ENCODE data around the gene MSI2.
"Not testable (repeated sequence)": the region's sequence is repeated elsewhere in the genome, so short reads cannot be mapped to it uniquely, and the experiment has no call there.

Gene MSI2

DNA sequence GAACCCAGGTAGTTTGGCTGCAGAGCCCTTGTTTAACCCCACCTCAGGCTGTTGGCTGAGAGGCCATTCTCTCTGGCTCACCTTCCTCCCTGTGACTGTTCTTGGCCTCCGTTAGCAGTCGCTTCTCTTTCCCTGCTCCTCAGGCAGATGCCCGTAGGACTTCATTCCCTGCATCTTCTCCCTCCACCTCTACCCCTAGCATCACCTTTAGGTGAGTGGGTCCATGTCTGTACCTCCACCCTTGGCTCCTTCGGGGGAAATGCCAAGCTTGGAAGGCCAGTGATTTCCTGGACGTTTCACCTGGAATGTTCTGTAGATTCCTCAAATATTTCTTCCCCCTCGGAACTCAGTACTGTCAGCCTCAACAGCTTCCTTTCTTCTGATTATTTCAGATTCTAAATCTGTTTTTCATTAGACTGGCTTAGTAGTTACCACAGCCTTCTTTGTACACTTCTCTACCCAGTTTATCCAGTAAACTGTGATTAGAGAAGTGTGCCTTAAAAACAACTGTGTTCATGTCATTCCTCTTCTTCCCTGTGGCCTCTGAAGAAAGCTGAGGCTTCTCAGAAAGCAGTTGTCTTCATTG is 227.9 kb downstream of the MSI2 start:
- peak; percentile 79 for DNase-seq (ENCODE audit: low read depth in 2 of 2)

DNA sequence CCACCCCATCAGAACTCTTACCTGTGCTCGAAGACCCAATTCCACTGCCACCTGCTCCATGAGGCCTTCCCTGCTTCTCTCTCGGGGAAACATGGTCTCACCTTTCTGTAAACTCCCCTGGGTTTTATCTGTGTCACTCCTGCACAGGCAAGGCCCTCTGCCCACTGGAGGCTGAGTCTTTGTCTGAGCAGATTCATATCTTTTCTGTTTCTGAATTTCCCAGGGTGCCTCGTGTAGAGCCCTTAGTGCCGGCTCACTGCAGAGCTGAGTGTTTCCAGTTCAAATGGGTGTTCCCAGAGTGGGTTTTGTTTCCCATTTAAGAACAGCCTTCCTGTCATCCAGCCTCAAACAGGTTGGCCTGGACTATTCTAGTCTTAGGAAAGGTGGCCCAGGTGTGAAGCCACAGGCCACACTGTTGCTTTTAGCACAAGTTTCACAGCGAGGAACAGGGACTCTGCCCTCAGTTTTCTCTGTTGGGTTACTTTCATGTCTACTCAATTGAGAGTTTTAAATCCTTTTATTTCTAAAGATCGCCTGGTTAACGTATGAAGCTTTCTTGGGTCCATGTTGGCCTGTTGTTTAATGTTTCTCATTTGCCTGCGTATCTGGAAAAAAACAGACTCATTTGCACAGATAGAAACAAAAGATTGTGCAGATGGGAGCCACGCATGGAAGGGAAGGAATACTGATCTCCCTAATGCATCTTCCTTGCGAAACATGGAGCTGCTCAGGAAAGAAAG is 228.7 kb downstream of the MSI2 start:
- no peak for DNase-seq (ENCODE audit: low read depth in 2 of 2)

DNA sequence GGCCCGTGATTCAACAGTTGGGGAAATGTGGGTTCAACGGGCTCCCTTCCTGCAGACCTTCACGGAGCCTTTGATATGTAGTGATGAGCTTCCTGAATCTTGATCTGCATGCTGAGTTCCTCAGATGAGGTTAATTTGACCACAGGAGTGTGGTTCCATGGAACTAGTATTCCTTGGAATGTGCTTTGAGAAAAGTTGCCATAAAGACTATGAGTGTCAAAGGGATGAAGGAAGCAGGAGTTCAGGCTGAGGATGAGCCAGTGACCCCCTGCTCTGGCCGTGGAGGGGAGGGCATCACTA is 229.2 kb downstream of the MSI2 start:
- no peak for DNase-seq (ENCODE audit: low read depth in 2 of 2)

DNA sequence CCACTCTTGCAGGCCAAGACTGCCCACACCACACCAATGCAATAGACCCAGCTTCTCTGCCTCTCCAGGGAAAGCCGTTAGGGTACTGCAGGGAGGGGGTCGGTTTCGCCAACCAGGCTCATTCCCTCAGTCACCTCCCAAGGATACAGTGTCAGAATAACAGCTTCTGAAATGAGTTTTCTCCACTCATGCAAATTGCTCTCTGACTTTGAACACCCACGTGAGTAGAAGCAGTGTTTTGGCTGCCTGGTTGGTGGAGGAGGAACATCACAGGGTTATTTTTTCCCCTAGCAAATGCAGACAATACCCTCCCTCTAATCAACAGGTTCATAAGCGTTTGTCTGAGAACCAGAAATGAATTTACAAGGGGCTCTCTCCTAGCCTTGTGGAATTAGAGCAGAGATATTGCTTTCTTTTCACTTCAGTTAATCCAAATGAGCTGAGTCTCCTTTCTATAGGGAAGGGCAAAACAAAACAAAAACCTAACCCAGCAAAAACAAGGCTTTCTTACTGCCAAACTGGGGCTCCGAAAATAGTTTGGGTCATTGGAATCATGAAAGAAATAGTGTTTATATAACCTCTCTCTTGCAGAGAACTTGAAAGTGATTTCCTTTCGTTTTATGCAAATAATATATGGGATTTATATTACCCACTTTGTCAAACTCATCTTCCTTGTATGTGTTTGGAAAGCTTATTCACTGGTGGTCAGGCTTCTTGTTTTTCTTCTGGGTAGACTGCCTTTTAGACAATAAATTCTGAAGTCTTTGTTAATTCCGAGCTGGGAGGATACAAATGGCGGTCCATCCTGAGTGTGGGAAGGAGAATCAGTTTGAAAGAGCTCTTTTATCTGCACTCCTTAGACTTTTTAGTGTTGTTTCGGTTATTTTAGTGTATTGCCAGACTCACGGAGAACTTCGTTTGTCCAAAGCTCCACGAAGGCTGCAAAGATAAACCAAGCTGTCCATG is 229.9 kb downstream of the MSI2 start:
- no peak for DNase-seq (ENCODE audit: low read depth in 2 of 2)

DNA sequence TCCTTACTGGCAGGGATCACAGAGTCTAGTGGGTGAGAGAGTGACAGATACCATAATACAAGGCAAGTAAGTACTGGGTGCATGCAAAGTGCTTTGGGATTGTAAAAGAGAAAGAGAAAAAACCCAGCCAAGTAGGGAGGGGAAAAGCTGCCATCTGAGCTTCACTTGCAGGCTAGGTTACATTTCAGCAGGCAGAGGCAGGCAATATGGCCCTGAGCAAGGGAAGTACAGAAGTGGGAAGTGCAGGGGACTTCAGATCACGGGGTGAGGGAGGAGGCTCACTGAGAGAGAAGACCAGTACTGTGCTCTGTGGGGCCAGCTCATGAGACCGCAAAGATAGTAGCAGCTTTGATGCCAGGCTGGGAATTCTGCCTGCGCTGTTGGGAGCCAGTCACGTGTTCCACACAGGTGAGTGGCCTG is 230.6 kb downstream of the MSI2 start:
- DNase-seq (ENCODE audit: low read depth in 2 of 2), result no peak

DNA sequence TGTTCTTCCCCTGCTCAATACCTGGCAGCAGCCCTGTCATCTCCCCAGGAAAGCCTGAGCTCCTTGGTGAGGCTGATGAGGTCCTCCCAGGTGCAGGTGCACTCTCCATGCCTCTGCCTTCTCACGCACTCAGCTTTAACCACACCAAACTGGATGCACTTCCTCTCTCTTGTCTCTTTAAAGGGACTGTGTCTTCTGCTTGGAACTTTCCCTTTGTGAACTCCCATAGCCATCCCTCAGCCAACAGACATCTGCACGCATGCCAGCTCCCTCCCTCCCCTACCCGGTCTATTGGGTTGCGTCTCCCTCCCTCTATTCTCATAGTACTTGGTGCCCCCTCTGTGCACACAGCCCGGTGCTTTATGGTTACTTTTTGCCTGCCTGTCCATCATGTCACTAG is 231.2 kb downstream of the MSI2 start:
- no peak for DNase-seq (ENCODE audit: low read depth in 2 of 2)

DNA sequence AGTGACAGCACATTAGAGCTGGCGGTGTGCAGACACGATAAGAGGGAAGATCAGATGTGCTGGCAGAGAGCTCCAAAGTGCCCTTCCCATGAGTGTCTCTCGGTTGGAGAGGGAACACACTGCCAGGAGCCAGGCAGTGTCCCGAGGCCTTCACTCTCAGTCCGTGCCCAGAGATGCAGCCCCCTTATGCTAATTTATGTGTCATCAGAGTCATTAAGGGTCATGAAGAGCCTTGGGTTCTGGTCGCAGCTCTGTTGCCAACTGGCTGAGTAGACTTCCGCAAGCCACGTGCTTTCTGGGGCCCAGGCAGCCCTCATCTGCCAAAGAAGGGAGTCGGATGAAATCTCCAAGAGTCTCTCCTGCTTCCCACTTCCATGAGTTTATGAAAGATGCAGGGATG is 232.5 kb downstream of the MSI2 start:
- no peak for DNase-seq (ENCODE audit: low read depth in 2 of 2)

DNA sequence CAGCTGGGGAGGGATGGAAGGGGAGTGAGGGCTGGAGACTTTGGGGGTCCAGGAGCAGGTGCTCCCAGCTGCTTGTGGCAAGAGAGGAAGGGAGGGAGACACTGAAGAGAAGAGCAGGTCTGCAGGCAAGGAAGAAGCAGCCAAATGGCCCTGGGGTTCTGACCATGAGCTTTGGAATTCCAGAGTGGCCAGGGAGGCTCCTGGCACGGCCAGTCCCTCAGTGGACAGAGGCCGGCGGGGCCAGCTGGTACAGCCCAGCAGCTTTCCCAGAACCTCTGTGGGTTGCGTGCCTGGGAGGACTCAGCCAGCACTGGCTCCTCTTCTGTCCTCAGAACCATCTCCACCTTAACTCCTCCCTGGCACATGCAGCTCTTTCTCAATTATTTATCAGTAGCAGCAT is 233.0 kb downstream of the MSI2 start:
- DNase-seq (ENCODE audit: low read depth in 2 of 2), result no peak

DNA sequence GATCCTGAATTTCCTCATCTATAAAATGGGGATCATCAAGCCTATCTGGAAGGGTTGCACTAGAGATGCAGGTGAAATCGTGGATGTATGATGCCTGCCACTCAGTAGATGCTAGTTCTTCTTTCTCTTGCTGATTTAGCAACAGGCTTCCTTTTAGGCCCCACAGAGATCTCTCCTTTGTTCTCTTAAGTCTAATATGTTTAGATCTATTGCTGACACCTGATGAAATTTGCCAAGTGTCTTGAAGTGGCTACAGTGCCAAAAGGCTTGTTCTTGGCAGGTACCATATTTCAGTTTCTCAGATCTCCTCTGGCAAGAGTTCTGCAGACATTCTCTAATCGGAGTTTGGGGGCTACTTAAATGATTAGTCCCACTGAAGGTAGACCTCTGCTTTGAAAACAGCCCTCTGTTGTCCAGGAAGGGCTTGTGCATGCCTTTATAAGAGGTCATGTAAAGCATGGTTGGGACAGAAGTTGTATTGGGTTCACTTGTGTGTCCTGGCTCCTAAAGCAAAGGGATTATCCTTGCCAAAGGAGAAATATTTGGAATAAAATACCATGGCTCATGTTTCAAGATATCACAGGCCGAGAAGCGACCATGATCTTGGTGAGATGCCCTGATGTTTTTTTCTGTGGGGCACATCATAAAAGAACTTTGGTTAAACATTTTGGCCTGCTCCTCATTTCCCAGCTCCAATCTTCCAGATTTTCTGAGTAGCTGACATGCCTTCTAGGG is 234.0 kb downstream of the MSI2 start:
- no peak for DNase-seq (ENCODE audit: low read depth in 2 of 2)

DNA sequence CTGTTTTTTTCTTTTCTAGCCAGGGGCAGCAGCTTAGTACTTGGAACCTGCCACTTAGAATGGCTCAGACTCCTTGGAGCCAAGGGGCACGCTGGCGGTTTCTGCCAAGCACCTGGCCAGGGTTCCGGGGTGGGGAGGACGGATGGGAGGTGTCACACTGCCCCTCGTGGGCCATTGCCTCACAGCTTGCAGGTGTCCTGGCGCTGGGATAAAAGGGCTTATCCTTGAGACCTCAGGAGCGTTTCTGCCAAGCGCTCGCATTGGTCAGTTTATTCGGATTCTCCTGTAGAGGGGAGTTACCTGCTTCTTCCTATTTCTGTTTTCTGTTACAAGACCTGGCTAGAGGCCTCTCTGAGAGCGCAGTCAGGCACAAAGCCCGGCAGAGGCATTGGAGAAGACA is 234.6 kb downstream of the MSI2 start:
- DNase-seq (ENCODE audit: low read depth in 2 of 2), result no peak

DNA sequence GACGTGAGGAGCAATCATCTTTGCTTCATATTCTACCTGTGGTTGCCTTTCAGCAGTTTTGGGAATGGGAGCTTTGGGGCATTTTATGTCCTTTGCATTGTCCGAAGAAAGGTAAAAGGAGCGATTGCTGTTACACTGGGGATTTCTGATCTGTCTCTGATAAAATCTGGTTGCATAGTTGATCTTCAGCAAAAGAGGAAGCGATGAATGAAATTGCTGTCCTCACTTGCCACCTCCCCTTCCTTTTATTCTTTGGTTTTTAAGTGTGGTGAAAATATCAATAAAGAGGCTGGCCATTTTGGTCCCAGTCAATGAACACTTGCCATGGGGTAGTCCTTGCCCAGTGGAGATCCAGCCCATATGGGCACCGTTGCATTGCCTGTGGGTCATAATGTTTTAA is 236.8 kb downstream of the MSI2 start:
- DNase-seq (ENCODE audit: low read depth in 2 of 2), result no peak

DNA sequence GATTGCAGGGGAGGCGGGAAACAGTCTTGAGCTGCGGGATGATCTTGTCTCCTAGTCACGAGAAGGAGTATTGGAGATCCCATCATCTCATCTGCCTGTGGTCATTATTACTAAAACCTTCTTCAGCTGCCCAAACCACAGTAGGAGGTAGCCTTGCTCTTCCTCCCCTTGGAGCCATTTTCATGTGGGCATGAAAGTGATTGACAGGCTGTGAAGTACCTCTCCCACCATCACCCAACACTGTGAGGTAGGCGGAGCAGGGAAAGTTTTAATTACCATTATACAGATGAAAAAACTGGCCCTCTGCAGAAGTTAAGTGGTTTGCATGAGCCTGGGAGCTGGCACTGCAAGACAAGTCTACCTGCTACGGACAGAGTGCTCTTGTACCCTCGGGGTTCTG is 237.3 kb downstream of the MSI2 start:
- DNase-seq (ENCODE audit: low read depth in 2 of 2), result no peak

DNA sequence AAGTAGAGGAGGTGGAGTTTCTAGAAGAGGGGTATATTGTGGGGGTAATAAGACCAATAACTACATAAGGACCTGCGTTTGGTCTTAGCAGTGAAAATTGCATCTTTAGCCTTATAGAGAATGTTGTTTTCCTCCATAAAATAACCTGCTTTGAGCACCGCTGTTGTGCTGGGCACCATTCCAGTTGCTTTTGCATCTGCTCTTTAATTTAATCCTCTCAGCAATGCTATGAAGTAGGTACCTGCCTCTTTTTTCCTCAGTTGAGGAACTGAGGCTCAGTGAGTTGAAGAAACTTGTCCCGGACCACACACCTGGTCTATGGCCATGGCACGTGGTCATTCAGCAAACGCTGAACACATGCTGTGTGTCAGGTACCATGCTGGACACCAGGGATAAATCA is 238.1 kb downstream of the MSI2 start:
- no peak for DNase-seq (ENCODE audit: low read depth in 2 of 2)

DNA sequence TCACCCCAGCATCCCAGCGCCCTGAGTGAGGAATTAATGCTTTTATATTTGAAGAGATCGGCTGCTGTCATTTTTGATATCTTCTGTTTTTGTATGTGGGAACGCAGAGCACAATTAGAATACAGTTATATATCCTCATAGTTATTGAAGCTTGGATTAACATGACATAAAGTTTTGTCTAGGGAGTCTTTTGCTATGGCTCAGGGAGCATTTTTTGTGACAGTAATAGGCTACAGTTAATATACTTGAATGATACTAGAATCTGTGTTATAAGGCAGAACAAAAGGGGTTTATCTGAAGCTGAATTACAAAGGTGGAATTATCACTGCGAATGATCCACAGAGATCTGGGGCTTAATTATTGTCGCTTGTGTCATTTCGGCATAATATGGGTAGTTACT is 239.4 kb downstream of the MSI2 start:
- no peak for DNase-seq (ENCODE audit: low read depth in 2 of 2)

DNA sequence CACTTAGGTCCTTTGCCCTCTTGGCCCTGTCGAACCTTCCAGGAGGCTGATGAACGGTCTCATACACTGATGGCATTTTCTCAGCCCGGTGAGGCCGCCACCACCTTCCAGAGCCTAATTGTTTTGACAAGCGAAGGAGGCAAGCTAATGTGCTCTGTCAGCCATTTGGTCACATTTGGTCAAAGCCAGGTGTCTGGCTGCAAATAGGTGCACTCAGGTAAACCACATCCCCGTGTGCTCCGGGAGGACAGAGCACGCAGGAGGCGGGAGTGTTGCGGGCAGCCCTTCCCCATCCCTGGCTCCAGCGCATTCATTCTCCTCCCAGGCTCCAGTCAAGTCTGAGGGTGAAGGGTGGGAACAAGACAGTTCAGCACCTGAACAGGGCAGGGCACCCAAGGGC is 240.1 kb downstream of the MSI2 start:
- no peak for DNase-seq (ENCODE audit: low read depth in 2 of 2)

DNA sequence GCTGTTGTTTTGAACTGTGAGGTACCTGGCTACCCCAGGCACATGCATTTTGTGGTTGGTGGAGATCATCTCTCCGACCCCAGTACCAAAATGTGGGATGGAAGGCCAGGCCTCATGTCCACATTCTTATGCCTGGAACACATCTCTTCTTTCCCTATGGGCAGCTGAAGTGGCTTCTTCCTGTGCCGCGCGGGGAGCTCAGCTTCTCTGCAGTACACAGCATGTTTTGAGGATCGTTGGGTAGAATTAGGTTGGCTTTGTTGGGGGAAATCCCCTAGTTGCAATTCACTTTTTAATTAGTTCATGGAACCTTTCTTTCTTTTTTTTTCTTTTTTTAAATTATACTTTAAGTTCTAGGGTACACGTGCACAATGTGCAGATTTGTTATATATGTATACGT is 242.1 kb downstream of the MSI2 start:
- DNase-seq (ENCODE audit: low read depth in 2 of 2), result no peak

DNA sequence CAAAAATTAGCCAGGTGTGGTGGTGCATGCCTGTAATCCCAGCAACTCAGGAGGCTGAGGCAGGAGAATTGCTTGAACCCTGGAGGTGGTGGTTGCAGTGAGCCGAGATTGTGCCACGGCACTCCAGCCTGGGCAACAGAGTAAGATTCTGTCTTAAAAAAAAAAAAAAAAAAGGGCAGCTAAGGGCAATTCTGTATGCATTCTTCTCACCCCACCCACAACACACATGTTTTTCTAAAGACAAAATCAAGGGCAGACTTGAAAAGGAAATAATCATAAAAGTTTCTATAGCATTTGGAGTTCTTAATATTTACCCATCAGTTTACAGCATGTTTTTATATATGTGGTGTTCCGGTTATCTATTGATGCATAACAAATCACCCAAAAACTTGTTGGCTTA is 242.9 kb downstream of the MSI2 start:
- DNase-seq (ENCODE audit: low read depth in 2 of 2), result not testable (repeated sequence)

DNA sequence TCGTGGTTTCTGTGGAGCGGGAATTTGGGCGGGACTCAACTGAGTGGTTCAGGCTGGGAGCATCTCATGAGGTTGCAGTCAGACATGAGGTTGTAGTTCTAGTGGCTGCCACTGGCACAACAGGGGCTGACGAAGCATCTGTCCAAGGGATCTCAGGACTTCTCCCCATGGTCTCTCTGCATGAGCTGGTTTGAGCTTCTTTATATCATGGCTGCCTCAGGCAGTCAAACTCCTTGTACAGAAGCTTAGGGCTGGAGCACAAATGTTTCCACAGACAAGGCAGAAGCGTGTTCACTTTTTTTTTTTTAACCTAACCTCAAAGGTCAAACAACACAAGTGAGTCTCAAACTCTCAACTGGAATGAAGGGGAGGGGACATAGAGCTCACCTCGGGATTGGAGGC is 243.3 kb downstream of the MSI2 start:
- no peak for DNase-seq (ENCODE audit: low read depth in 2 of 2)

DNA sequence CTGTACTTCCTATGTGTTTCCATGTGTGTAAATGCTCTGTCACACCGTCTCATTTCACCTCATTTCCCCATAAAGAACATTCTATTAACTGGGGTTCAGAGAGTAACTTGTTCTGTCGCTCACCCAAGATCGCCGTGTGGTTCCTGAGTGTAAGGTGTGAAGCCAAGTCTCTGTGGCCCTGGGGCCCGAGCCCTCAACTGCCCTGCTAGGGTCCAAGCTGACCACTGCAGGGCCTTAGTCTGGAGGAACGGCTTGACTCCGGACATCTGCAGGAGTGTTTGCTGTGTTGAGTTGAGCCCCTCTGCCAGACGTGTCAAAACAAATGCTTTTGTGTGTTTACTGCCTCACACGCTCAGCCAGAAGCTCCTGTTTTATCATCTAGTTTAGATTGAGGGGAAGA is 244.7 kb downstream of the MSI2 start:
- no peak for DNase-seq (ENCODE audit: low read depth in 2 of 2)

DNA sequence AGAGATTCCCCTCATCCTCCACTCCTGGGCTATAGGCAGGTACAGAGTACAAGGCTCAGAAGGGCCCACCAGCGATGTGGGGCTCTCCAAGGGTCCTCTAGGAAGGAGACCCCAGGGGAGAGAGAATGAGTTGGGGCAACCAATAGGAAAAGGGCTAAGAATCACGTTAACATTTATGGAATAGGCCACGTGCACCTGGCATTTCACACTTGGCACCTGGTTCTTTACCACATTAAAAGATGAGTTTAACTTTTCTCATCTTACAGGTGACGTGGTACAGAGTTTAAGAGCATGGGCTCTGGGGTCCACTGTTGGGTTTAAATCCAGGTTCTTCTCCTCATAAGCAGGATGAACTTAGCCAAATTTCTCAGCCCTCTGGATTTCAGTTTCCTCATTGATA is 245.7 kb downstream of the MSI2 start:
- no peak for DNase-seq (ENCODE audit: low read depth in 2 of 2)

DNA sequence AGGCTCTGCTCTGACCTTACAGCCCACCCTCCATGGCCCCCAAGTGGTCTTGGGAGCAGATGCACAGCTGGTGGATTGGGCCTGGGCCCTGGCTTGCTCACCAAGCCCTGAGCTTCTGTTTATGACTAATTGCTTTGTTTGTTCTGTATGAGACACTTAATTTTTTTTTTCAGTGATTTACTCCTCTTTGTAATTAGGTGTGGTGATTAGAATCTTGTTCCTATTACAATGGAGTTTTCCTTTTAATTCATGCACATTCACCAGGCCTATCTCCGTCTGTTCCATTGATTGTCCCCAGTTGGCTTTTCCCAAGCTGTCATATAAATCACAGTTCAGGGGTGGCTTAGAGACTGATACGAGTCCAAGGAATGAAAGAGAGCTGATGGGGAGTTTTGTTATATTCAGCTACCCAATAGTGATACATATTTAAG is 246.5 kb downstream of the MSI2 start:
- DNase-seq (ENCODE audit: low read depth in 2 of 2), result no peak

DNA sequence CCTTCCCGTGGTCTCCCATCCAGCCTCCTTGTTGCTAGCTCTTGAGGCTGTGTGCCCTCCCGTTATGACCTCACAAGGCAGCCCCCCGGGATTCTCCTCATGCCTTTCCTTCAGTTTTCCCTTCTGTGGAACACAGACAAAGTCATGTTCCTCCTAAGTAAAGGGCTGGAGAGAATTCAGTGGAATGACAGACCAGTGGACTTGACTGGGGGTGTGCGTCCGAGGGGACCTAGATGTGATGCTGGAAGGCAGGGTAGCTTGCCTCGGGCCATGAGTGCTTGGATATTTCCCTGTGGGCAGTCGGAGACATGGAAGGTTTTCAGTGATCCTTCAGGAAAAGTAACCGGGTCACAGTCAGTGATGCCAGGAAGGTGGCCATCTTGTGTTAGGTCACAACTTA is 247.9 kb downstream of the MSI2 start:
- DNase-seq (ENCODE audit: low read depth in 2 of 2), result no peak

Measured in fibroblast of skin of left quadriceps (primary cell).